Measurements from ENCODE around the gene EFEMP1. TPM values are rescaled to one million over a fixed set of nuclear protein-coding genes. Genes with fewer than 3 reads are reported as not detected.

Gene EFEMP1
- total and polyA plus RNA-seq, 11 donors = 11.3 to 201 (median 34.4) TPM

DNA sequence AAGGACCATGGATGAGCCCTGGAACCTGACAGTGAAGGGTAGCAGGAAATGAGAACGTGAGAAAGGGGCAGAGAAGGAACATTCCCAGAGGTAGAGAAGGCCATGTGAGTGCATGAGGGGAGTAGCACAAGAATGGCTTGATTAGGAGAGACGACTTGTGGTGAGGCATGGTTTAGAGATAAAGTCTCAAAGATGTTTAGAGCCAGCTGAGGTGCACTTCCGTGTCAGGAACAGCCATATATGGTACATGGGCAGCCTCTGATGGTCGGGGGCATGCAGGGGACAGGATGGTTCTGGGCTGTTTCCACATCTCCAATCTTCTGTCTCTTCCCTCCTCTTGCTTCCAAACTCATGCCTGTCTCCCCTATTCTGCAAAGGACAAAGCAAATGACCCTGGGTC lies 28.8 kb upstream of the EFEMP1 start:
- Histone ChIP-seq H3K27ac (no peak overlapping the region), H3K36me3 (no peaks in the 10 kb centered on the region), H3K9me3 (no peaks in the 10 kb centered on the region), H3K4me1 (peaks cover 0 to 21% (median 0%) of the 10 kb centered on the region in 12 donors), H3K4me3 (no peak overlapping the region), H3K27me3 (no peaks in the 10 kb centered on the region)
- ATAC-seq (no peak), DNase-seq (no peak)
- intact Hi-C loops (cut with DNase I) = no loop called here
- no peak for TF ChIP-seq POLR2A (IDR thresholded peaks at IDR 0.05)
- TF ChIP-seq, protein P1, sequence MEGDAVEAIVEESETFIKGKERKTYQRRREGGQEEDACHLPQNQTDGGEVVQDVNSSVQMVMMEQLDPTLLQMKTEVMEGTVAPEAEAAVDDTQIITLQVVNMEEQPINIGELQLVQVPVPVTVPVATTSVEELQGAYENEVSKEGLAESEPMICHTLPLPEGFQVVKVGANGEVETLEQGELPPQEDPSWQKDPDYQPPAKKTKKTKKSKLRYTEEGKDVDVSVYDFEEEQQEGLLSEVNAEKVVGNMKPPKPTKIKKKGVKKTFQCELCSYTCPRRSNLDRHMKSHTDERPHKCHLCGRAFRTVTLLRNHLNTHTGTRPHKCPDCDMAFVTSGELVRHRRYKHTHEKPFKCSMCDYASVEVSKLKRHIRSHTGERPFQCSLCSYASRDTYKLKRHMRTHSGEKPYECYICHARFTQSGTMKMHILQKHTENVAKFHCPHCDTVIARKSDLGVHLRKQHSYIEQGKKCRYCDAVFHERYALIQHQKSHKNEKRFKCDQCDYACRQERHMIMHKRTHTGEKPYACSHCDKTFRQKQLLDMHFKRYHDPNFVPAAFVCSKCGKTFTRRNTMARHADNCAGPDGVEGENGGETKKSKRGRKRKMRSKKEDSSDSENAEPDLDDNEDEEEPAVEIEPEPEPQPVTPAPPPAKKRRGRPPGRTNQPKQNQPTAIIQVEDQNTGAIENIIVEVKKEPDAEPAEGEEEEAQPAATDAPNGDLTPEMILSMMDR (IDR thresholded peaks at IDR 0.05) = no peak
- 43 to 57% (median 45%) methylated on average over 4 of the region's 4 CpGs for WGBS, 4 donors

DNA sequence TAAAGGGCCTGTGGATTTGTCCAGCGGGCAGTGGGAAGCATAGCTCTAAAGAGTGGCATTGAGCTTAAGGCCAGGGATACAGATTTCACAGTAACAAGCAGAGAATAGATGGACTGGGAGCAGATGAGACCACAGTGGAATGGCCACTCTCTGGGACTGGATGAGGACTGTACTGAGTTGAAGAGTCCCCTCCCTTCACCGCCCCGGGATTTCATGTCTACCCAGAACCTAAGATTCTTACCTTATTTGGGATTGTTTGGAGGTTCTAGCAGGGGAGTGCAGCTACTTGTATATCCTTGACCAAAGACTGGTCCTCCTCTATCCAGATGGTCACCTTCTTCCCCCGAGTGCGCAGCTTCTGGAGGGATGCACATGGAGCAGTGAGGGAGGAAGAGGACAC lies 28.0 kb upstream of the EFEMP1 start:
- ATAC-seq (no peak), DNase-seq (no peak)
- no peaks in the 10 kb centered on the region for H3K27me3 ChIP-seq
- intact Hi-C loops (cut with DNase I) = loop anchor here in 1 of 10 donors (2.0 kb wide), 1 partner anchor 33 kb away; no protein-coding TSS in a partner anchor
- peaks cover 0 to 17% (median 0%) of the 10 kb centered on the region in 12 donors for H3K4me1 ChIP-seq
- 78 to 95% (median 90%) methylated on average over 5 of the region's 5 CpGs for WGBS, 4 donors
- H3K9me3 ChIP-seq = no peaks in the 10 kb centered on the region
- H3K36me3 ChIP-seq = no peaks in the 10 kb centered on the region
- no peak overlapping the region for H3K4me3 ChIP-seq
- TF ChIP-seq POLR2A (IDR thresholded peaks at IDR 0.05) = no peak
- TF ChIP-seq, protein P1 (IDR thresholded peaks at IDR 0.05) = no peak
- no peak overlapping the region for H3K27ac ChIP-seq

DNA sequence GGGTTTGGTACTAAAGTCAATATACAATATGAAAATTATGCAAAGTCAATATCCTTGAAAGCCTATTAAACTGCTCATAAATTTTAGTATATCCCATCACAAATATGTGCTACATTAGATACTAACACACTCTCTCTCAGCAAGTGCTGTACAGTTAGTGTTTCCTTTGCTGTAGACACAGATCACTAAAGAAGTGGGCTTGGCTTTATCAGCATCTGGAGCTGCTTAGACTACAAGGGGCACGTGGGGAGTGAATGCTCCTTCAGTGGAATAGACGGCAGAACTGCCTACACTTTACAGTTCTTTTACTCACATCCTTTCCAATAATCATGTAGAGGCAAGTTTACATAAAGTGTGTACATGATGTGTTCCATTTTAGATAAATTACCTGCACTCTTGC lies 26.0 kb upstream of the EFEMP1 start:
- Histone ChIP-seq H3K27ac (no peak overlapping the region), H3K4me1 (peaks cover 0 to 17% (median 0%) of the 10 kb centered on the region in 12 donors), H3K4me3 (no peak overlapping the region), H3K36me3 (no peaks in the 10 kb centered on the region), H3K27me3 (no peaks in the 10 kb centered on the region), H3K9me3 (peaks cover 0 to 6% (median 0%) of the 10 kb centered on the region in 12 donors)
- ATAC-seq (no peak), DNase-seq (no peak)
- intact Hi-C loops (cut with DNase I) = loop anchor here in 1 of 10 donors (2.0 kb wide), 1 partner anchor 31 kb away; no protein-coding TSS in a partner anchor
- TF ChIP-seq POLR2A (IDR thresholded peaks at IDR 0.05) = no peak
- TF ChIP-seq, protein P1 (IDR thresholded peaks at IDR 0.05) = no peak
- 27 to 46% (median 30%) methylated on average over 2 of the region's 2 CpGs for WGBS, 4 donors

DNA sequence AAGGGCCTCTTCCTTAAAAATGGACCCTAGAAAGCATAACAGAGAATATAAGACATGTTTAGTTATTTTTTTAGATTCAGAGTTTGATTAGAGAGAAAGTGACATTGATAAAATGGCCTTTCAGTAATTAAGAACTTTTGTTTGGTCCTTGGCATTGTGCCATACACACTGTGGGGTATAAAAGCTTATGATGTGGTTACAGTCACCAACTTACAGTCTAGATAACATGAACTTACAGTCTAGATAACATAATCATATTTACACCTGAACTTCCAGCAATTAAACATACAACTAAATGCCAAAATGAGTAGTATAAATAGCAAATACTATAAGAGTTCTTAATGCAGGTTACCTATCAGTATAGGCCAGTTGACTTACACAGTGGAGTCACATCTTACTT lies 25.6 kb upstream of the EFEMP1 start:
- DNase-seq (no peak), ATAC-seq (no peak)
- TF ChIP-seq, protein P1 (IDR thresholded peaks at IDR 0.05) = no peak
- no peak for TF ChIP-seq POLR2A (IDR thresholded peaks at IDR 0.05)
- Histone ChIP-seq H3K4me1 (peaks cover 0 to 17% (median 0%) of the 10 kb centered on the region in 12 donors), H3K4me3 (no peak overlapping the region), H3K27ac (peak overlapping the region in 3 of 12 donors; percentile 7 to 28 (median 27)), H3K36me3 (no peaks in the 10 kb centered on the region), H3K27me3 (no peaks in the 10 kb centered on the region), H3K9me3 (peaks cover 0 to 6% (median 0%) of the 10 kb centered on the region in 12 donors)
- intact Hi-C loops (cut with DNase I) = no loop called here

Measured in heart left ventricle (tissue), 16 donors.